Measurements from ENCODE around the gene NCKAP5. TPM values are rescaled to one million over a fixed set of nuclear protein-coding genes. Genes with fewer than 3 reads are reported as not detected.

Gene NCKAP5
- total and polyA plus RNA-seq, 2 of the 8 experiments (the other 6 are each of a cell fraction or from before 2014, with no cell fraction given) = 0.27 to 0.86 TPM

GRCh38 chr2:132929786-132930185 is 638.5 kb downstream of the NCKAP5 start:
- Histone ChIP-seq H3K4me3 (ENCODE audit: extremely low read depth in 1 of 4, insufficient read depth in 2 of 4, low read depth in 3 of 4, low read length in 4 of 4) (no peak overlapping the region), H2AFZ (ENCODE audit: low read length) (no peak overlapping the region), H3K4ac (replicated peaks; ENCODE audit: insufficient read length, low read depth, low read length) (no peak overlapping the region), H3K79me1 (ENCODE audit: low read depth, low read length) (no peaks in the 10 kb centered on the region), H3K79me2 (ENCODE audit: control insufficient read depth in 1 of 2, insufficient read depth in 2 of 2, low read length in 2 of 2) (no peaks in the 10 kb centered on the region), H3K36me3 (ENCODE audit: control insufficient read depth in 2 of 4, insufficient read depth in 4 of 4, low read length in 3 of 4) (no peaks in the 10 kb centered on the region), H2BK120ac (replicated peaks; ENCODE audit: low read depth, low read length) (no peak overlapping the region), H3K27me3 (replicated peaks in 1 of 4; ENCODE audit: control insufficient read depth in 3 of 4, extremely low read depth in 1 of 4, insufficient read depth in 3 of 4, low read length in 3 of 4) (no peaks in the 10 kb centered on the region), H3K23me2 (ENCODE audit: low read depth, low read length) (no peaks in the 10 kb centered on the region), H3K9ac (replicated peaks in 1 of 4; ENCODE audit: extremely low read depth in 1 of 4, low read depth in 3 of 4, low read length in 3 of 4) (no peak overlapping the region), H3K27ac (ENCODE audit: low read depth, low read length) (no peak overlapping the region), H3K56ac (replicated peaks; ENCODE audit: insufficient read length, low read depth, low read length) (no peak overlapping the region), H4K91ac (replicated peaks; ENCODE audit: insufficient read length, low read length) (no peak overlapping the region), H3K9me3 (ENCODE audit: insufficient read depth in 2 of 2, low read depth in 1 of 2, low read length in 1 of 2) (no peaks in the 10 kb centered on the region), H4K5ac (ENCODE audit: insufficient read length, low read depth, low read length) (no peak overlapping the region), H3K14ac (ENCODE audit: insufficient read length) (no peak overlapping the region), H4K8ac (ENCODE audit: extremely low read depth, insufficient read depth, low read length) (no peak overlapping the region), H3K23ac (ENCODE audit: insufficient read length) (no peak overlapping the region), H2AK5ac (ENCODE audit: low read depth, low read length) (no peak overlapping the region), H2BK5ac (ENCODE audit: low read depth, low read length) (no peak overlapping the region), H3K4me2 (ENCODE audit: insufficient read depth in 1 of 2, low read depth in 2 of 2, low read length in 2 of 2) (no peak overlapping the region), H3K18ac (ENCODE audit: extremely low read depth, low read length) (no peak overlapping the region), H4K20me1 (replicated peaks in 1 of 2; ENCODE audit: control insufficient read depth in 1 of 2, insufficient read depth in 2 of 2, low read length in 2 of 2) (no peaks in the 10 kb centered on the region), H2BK12ac (ENCODE audit: low read depth, low read length) (no peak overlapping the region), H3K4me1 (replicated peaks in 1 of 4; ENCODE audit: control insufficient read depth in 3 of 4, insufficient read depth in 4 of 4, low read length in 3 of 4) (no peaks in the 10 kb centered on the region), H2BK15ac (ENCODE audit: low read length) (no peak overlapping the region), H2BK20ac (ENCODE audit: low read length) (no peak overlapping the region)
- WGBS, 2 experiments (ENCODE audit: extremely low coverage in 1 of 2, insufficient coverage in 1 of 2, insufficient read length in 1 of 2, insufficient replicate concordance in 2 of 2, low coverage in 1 of 2, low lambda C conversion rate in 2 of 2, missing lambda C conversion rate in 1 of 2) = 92% methylated on average over 6 of the region's 6 CpGs; no CpG with 5 or more reads in 1 of the 2 experiments
- ChIA-PET POLR2A (ENCODE audit: partially characterized antibody) (no interaction called here), CTCF (ENCODE audit: partially characterized antibody) (no interaction called here)
- FAIRE-seq (no peak), DNase-seq (ENCODE audit: low read depth in 1 of 2, low spot score in 2 of 2) (no peak)
- no peak for TF ChIP-seq YY1 (IDR thresholded peaks at IDR 0.05; ENCODE audit: low read depth, low read length)
- TF ChIP-seq EZH2 (IDR thresholded peaks at IDR 0.05; ENCODE audit: low read depth, low read length, severe bottlenecking) = no peak
- TF ChIP-seq ASH2L (IDR thresholded peaks at IDR 0.05; ENCODE audit: low read length) = no peak
- no peak for TF ChIP-seq JUND (IDR thresholded peaks at IDR 0.05; ENCODE audit: low read length)
- no peak for TF ChIP-seq RFX5 (IDR thresholded peaks at IDR 0.05; ENCODE audit: borderline replicate concordance, low read depth, low read length)
- TF ChIP-seq ATF3 (IDR thresholded peaks at IDR 0.05; ENCODE audit: insufficient read depth, low read depth, low read length) = no peak
- no peak for TF ChIP-seq BCL11A (IDR thresholded peaks at IDR 0.05; ENCODE audit: low read depth in 2 of 2, low read length in 2 of 2)
- TF ChIP-seq KDM5A (IDR thresholded peaks at IDR 0.05; ENCODE audit: low read length) = no peak
- TF ChIP-seq BRCA1 (IDR thresholded peaks at IDR 0.05; ENCODE audit: low read depth, low read length) = no peak
- TF ChIP-seq RXRA (IDR thresholded peaks at IDR 0.05; ENCODE audit: insufficient read depth, low read depth, low read length) = no peak
- TF ChIP-seq RAD21 (IDR thresholded peaks at IDR 0.05 in 1 of 2, conservative IDR thresholded peaks at IDR 0.05 in 1 of 2; ENCODE audit: low read depth in 2 of 2, low read length in 2 of 2) = no peak
- TF ChIP-seq CBX5 (IDR thresholded peaks at IDR 0.05; ENCODE audit: low read depth, low read length) = no peak
